Skeletal muscle satellite cell (primary cell): ENCODE results near the gene RASSF1. TPM values are rescaled to one million over a fixed set of nuclear protein-coding genes. Genes with fewer than 3 reads are reported as not detected.

Experiments used
- H3K27me3 ChIP-seq: 2 replicates; pipeline ENCODE4 v1.7.0; 2013; ENCODE audit warnings: low read length; ENCODE audit not compliant: control insufficient read depth, insufficient read depth
- H3K36me3 ChIP-seq: 2 replicates; pipeline ENCODE4 v1.7.0; 2013; ENCODE audit warnings: mild to moderate bottlenecking, control low read depth, low read length; ENCODE audit not compliant: insufficient read depth
- H3K4me1 ChIP-seq: 2 replicates; pipeline ENCODE4 v1.7.0; 2013; ENCODE audit warnings: low read length; ENCODE audit not compliant: control insufficient read depth, insufficient read depth
- H3K4me2 ChIP-seq: 2 replicates; pipeline ENCODE4 v1.7.0; 2013; ENCODE audit warnings: mild to moderate bottlenecking, low read length
- H3K4me3 ChIP-seq: 2 replicates; pipeline ENCODE4 v1.7.0; 2013; ENCODE audit warnings: low read length
- H3K9ac ChIP-seq: 2 replicates; pipeline ENCODE4 v1.7.0; 2013; ENCODE audit warnings: mild to moderate bottlenecking, low read depth, low read length, moderate library complexity
- H3K9me3 ChIP-seq: replicated peaks from 2 replicates; pipeline ENCODE4 v1.7.0; 2013; ENCODE audit warnings: mild to moderate bottlenecking, control low read depth, low read length
- total RNA-seq: library from RNA; depleted of rRNA; stranded (reverse); fragments of >200 nt; gene quantifications from 2 replicates; pipeline ENCODE4 v1.2.3, GENCODE V29; 2012; rRNA removed

The RASSF1 gene, protein sequence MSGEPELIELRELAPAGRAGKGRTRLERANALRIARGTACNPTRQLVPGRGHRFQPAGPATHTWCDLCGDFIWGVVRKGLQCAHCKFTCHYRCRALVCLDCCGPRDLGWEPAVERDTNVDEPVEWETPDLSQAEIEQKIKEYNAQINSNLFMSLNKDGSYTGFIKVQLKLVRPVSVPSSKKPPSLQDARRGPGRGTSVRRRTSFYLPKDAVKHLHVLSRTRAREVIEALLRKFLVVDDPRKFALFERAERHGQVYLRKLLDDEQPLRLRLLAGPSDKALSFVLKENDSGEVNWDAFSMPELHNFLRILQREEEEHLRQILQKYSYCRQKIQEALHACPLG
- 24.8 and 28.4 TPM in 2 replicates for total RNA-seq

DNA sequence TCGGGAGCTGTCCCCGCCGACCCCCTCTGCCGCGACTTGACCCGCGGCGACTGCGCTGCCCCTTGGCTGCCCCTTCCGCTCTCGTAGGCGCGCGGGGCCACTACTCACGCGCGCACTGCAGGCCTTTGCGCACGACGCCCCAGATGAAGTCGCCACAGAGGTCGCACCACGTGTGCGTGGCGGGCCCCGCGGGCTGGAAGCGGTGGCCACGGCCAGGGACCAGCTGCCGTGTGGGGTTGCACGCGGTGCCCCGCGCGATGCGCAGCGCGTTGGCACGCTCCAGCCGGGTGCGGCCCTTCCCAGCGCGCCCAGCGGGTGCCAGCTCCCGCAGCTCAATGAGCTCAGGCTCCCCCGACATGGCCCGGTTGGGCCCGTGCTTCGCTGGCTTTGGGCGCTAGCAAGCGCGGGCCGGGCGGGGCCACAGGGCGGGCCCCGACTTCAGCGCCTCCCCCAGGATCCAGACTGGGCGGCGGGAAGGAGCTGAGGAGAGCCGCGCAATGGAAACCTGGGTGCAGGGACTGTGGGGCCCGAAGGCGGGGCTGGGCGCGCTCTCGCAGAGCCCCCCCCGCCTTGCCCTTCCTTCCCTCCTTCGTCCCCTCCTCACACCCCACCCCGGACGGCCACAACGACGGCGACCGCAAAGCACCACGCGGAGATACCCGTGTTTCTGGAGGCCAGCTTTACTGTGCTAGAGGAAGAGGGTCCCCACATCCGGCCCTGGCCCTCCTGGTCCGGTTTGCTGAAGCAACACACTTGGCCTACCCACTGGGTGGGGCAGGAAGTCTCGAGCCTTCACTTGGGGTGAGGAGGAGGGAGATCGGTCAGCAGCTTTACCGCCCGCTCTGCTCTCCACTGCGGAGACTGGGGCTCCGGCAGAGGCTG lies at the start of gene RASSF1:
TSS of gene RASSF1 (minus strand) at position 389 of the 882 bp plus-strand sequence. CDS start at position 358, 31 bp downstream.
- H3K9me3 ChIP-seq, result no peaks in the 10 kb centered on the region
- peaks cover 49% of the 10 kb centered on the region for H3K4me1 ChIP-seq
- H3K4me2 ChIP-seq, result peak within 1 kb of the TSS; percentile 81
- peak within 1 kb of the TSS; percentile 79 for H3K4me3 ChIP-seq
- H3K27me3 ChIP-seq, result no peaks in the 10 kb centered on the region
- no peaks in the 10 kb centered on the region for H3K36me3 ChIP-seq
- peak within 1 kb of the TSS; percentile 82 for H3K9ac ChIP-seq

DNA sequence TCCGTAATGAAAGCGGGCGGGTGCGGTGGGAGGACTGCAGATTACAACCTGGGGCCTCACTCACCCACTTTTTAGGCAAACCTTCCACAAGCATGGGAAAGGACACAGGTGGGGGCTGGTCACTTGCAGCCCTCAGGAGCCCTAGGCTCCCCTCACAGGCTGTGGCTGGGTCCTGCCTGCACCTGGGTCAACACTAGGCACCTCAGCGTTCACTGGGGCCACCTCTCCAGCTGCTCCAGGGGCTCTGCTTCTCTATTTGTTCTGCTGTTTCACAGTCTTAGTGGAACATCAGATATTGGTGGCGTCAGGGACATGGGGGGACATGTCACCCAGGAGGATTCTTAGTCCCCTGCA lies 48.8 kb upstream of the RASSF1 start:
- peaks cover 66% of the 10 kb centered on the region for H3K27me3 ChIP-seq
- no peaks in the 10 kb centered on the region for H3K9me3 ChIP-seq
- H3K36me3 ChIP-seq, result no peaks in the 10 kb centered on the region
- H3K4me2 ChIP-seq, result no peak overlapping the region
- H3K4me3 ChIP-seq, result no peak overlapping the region
- H3K9ac ChIP-seq, result no peak overlapping the region
- no peaks in the 10 kb centered on the region for H3K4me1 ChIP-seq

DNA sequence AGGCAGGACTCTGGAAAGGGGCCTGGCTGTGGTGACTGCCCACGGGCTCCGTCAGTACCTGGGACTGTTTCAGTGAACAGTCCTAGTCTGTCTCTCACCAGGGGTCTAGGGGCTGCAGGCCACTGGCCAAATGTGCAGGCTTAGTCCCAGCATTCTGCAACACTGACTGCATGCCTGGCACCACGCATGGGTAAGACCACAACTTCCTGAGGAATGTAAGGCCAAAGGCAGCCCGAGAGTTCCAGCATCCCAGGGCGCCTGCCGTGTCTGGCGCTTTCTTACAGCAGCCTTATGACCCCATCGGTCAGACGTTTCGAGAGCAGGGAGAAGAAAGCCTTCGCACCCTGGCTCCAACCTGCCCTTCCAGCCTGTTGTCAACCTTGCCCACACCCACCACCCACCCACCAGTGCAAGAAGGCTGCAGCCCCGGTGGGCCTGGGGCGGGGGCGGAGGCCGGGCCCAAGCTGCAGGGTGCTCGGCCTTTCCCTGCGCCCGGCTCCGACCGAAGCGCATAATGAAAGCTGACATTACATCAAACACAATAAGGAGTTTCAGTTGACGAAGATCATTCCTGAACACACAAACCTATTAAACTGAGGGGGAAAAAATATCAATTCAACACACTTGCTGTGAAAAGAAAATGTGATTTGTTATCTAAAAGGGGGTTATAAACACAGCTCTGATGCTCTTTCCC lies 48.2 kb upstream of the RASSF1 start:
- Histone ChIP-seq H3K27me3 (peaks cover 67% of the 10 kb centered on the region), H3K4me3 (no peak overlapping the region), H3K4me1 (no peaks in the 10 kb centered on the region), H3K9ac (no peak overlapping the region), H3K9me3 (no peaks in the 10 kb centered on the region), H3K36me3 (no peaks in the 10 kb centered on the region), H3K4me2 (no peak overlapping the region)

DNA sequence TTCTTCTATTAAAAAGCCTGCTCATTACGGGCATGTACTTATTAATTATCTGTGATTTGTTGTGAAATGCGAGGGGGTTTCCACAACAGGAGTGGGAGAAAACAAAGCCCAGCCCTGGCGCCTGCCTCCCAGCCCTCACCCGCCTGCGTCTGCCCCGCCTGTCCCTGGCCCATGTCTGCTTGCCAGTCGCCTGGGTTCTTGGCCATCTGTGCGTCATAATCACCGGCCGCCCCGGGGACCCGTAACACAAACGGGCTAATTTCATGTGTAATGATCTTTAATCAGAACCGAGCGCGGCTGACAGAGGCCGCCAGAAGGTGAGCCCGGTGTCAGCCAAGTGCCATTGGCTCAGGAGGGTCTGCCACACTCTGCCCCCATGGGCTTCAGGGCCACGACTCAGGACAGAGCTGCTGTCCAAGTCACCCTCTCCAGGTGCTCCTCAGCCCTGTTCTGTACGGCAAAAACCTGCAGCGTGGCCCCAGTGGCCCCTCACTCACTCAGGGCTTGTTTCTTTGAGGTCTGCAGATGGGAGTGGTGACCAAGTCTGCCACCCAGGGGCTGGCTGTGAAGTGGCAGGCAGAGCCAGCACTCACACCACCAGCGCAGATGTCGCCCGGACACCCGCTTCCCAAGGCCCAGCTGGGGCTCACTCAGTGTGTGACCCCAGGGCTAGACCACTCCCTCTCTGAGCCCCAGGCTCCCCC lies 47.5 kb upstream of the RASSF1 start:
- Histone ChIP-seq H3K9ac (no peak overlapping the region), H3K9me3 (no peaks in the 10 kb centered on the region), H3K4me3 (no peak overlapping the region), H3K4me2 (no peak overlapping the region), H3K27me3 (peaks cover 64% of the 10 kb centered on the region), H3K36me3 (no peaks in the 10 kb centered on the region), H3K4me1 (no peaks in the 10 kb centered on the region)

DNA sequence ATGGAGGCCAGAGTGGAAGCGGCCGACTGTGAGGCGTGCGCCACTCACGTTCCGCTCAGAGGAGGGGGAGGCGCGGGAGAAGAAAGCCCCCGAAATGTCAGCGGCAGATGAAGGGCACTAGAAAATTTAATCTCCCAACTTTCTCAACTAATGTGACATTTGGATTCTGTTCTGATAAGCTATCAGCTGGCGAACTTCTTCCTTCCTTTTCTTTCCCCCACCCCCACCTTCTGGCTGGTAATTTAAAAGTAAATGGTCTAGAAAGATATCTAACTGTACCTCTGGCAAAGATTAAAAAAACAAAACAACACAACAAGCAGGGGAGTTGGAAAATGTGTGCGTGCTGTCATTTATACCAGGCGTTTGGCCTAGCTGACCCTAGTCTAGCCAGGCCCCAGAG lies 45.1 kb upstream of the RASSF1 start:
- H3K36me3 ChIP-seq, result no peaks in the 10 kb centered on the region
- H3K4me1 ChIP-seq, result no peaks in the 10 kb centered on the region
- no peak overlapping the region for H3K9ac ChIP-seq
- no peak overlapping the region for H3K4me3 ChIP-seq
- peaks cover 46% of the 10 kb centered on the region for H3K27me3 ChIP-seq
- no peaks in the 10 kb centered on the region for H3K9me3 ChIP-seq
- no peak overlapping the region for H3K4me2 ChIP-seq

DNA sequence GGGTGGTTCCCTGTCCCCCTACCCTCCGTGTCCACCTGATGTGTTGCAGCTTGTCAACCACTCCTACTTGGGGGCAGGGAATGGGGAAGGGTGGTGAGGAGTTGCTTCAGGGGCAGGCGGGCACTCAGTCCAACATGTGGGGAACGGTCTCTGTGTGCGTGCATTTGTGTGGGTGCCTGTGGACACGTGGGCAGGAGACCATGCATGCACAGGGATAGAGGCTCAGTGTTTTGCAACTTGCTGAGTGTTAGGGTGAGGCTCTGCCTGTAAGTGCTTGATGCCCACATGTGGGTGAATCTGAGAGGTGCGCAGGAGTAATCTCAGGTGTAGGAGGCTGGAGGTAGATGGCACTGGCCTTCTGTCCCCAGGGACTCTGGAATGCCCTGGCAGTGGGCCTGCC lies 43.1 kb upstream of the RASSF1 start:
- H3K36me3 ChIP-seq, result no peaks in the 10 kb centered on the region
- H3K4me1 ChIP-seq, result no peaks in the 10 kb centered on the region
- no peak overlapping the region for H3K4me2 ChIP-seq
- H3K9me3 ChIP-seq, result no peaks in the 10 kb centered on the region
- no peak overlapping the region for H3K9ac ChIP-seq
- peaks cover 32% of the 10 kb centered on the region for H3K27me3 ChIP-seq
- no peak overlapping the region for H3K4me3 ChIP-seq

DNA sequence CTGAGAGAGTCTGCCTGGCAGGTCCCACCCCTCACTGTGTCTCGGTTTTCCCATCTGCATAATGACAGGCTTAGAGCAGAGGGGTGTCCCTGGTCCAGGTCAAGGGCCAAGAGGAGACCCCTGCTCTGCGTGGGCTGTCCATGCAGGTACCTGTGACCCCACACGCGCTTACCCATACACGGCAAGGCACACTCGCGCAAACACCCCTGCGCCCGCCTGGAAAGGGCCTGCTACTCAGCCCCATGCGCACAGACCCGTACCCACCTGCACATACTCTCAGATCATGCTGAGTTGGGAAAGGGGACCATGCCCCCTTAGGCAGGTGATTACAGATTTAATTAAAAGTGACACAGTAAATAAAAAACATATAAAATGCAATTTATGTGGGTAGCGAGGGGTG lies 42.1 kb upstream of the RASSF1 start:
- no peak overlapping the region for H3K4me3 ChIP-seq
- H3K9ac ChIP-seq, result no peak overlapping the region
- no peaks in the 10 kb centered on the region for H3K4me1 ChIP-seq
- no peaks in the 10 kb centered on the region for H3K36me3 ChIP-seq
- no peak overlapping the region for H3K4me2 ChIP-seq
- H3K9me3 ChIP-seq, result no peaks in the 10 kb centered on the region
- peaks cover 22% of the 10 kb centered on the region for H3K27me3 ChIP-seq

DNA sequence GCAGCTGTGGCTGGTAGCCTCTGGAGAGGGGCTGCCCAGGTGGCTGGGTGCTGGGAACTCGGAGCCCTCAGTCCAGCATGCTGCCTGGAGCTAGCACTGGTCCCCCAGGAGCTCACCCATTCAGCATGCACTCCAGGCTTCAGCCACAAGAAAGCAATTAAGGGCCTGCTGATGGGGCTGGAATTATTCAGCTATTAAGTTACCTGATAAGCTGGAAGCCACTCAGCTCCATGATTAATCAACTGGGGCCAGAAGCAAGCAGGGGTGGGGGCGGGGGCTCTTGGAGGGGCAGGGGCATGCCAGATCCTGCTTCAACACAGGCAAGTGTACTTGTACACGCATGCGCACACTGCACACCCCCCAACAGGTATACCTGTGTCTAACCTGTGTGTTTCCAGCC lies 40.7 kb upstream of the RASSF1 start:
- Histone ChIP-seq H3K36me3 (no peaks in the 10 kb centered on the region), H3K27me3 (peaks cover 11% of the 10 kb centered on the region), H3K9ac (no peak overlapping the region), H3K4me2 (no peak overlapping the region), H3K4me3 (no peak overlapping the region), H3K4me1 (no peaks in the 10 kb centered on the region), H3K9me3 (no peaks in the 10 kb centered on the region)

DNA sequence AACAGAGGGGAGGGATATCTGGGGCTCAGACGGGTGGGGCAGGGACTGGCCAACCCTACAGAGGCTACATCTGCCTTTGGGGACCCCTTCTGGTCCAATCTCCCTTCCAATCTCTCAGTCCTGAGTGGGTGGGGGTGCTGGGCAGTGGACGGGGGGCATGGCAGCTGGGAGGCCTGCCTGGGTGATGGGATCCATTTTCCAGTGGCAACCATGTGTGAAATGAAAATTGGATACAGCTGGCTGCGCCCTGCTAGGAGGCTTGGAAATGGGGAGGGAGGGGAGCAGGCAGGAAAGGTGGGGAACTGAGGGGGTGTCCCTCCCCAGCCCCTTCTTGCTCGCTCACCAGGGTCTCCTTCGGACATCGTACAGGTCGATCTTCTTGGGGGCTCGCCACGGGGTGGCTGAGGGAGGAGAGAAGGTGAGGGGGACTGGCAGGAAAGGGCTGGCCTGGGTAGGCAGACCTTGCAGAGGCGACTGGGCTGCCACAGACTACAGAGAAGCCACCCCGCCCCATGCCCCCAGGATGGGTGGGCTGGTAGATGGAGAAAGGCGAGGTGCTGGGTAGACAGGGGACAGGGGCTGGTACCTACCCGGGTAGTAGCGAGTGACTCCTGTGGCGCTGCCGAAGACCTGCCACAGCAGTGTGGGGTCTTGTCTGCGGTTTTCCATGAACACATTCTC lies 39.9 kb upstream of the RASSF1 start:
- no peak overlapping the region for H3K9ac ChIP-seq
- no peak overlapping the region for H3K4me3 ChIP-seq
- no peak overlapping the region for H3K4me2 ChIP-seq
- H3K9me3 ChIP-seq, result no peaks in the 10 kb centered on the region
- H3K27me3 ChIP-seq, result peaks cover 11% of the 10 kb centered on the region
- H3K36me3 ChIP-seq, result no peaks in the 10 kb centered on the region
- H3K4me1 ChIP-seq, result no peaks in the 10 kb centered on the region

DNA sequence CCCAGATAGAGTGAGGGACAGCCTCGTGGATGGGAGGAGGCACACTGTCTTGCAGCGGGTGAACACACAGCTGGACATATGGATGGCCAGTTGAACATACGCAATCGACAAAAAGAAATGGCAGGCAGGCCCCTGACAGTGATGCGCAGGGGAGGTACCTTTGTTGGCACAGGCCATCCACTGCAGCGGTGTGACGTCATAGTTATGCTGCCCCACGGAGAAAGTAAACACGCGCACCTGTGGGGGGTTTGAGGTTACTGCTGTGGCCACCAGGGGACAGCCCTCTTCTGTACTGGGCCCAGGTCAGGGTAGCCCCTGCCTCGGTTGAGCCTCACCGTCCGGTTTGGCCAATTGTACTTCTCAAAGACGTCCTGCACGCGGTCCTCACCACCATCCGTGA lies 38.1 kb upstream of the RASSF1 start:
- Histone ChIP-seq H3K9ac (no peak overlapping the region), H3K4me2 (no peak overlapping the region), H3K4me1 (no peaks in the 10 kb centered on the region), H3K27me3 (peaks cover 10% of the 10 kb centered on the region), H3K9me3 (no peaks in the 10 kb centered on the region), H3K36me3 (no peaks in the 10 kb centered on the region), H3K4me3 (no peak overlapping the region)
